Type B pancreatic cell (in vitro differentiated cells): ENCODE data around the gene BCL2A1. TPM values are rescaled to one million over a fixed set of nuclear protein-coding genes. Genes with fewer than 3 reads are reported as not detected.

Experiments
- DNase-seq: peaks from one replicate; pipeline ENCODE4 v3.0.0; 2021; ENCODE audit warnings: mixed read lengths; ENCODE audit not compliant: unreplicated experiment; ENCODE audit errors: extremely low spot score
- H3K27ac Mint-ChIP-seq: 2 replicates; pipeline ENCODE4 v1.8.0; 2021; ENCODE audit warnings: mild to moderate bottlenecking, mixed read lengths
- H3K27me3 Mint-ChIP-seq: 2 replicates; pipeline ENCODE4 v1.8.0; 2021; ENCODE audit warnings: mixed read lengths
- H3K36me3 Mint-ChIP-seq: 2 replicates; pipeline ENCODE4 v1.8.0; 2021; ENCODE audit warnings: mixed read lengths
- H3K4me1 Mint-ChIP-seq: one replicate; pipeline ENCODE4 v1.8.0; 2021; ENCODE audit warnings: mixed read lengths; ENCODE audit not compliant: unreplicated experiment
- H3K4me3 Mint-ChIP-seq: 2 replicates; pipeline ENCODE4 v1.8.0; 2021; ENCODE audit warnings: mild to moderate bottlenecking, mixed read lengths
- H3K9me3 Mint-ChIP-seq: 2 replicates; pipeline ENCODE4 v1.8.0; 2021; ENCODE audit warnings: mixed read lengths
- CTCF ChIP-seq: fragments of 200-600 bp; sonication (generic); conservative IDR thresholded peaks from 2 replicates; pipeline ENCODE4 v1.5.0; 2021; ENCODE audit warnings: antibody characterized with exemption, mild to moderate bottlenecking
- total RNA-seq: library from RNA; stranded (reverse); gene quantifications from 2 replicates; pipeline ENCODE4 v1.2.1, GENCODE V29; 2021; ENCODE audit warnings: low replicate concordance

Gene BCL2A1
- total RNA-seq, 1 donor from 2014 or later: not detected

- H3K4me3 Mint-ChIP-seq: peak overlapping the region; percentile 97
- no peak for TF ChIP-seq CTCF
- H3K9me3 Mint-ChIP-seq: peaks cover 9% of the 10 kb centered on the region
- peaks cover 13% of the 10 kb centered on the region for H3K4me1 Mint-ChIP-seq
- H3K27ac Mint-ChIP-seq: peak overlapping the region; percentile 98
- H3K36me3 Mint-ChIP-seq: peaks cover 42% of the 10 kb centered on the region
- no peaks in the 10 kb centered on the region for H3K27me3 Mint-ChIP-seq
- peak; percentile 75 for DNase-seq
Observed at GRCh38 chr15:79923079-79923514, 47.9 kb downstream of the BCL2A1 start.

- Mint-ChIP-seq H3K4me3 (peak overlapping the region; percentile 97), H3K4me1 (peaks cover 13% of the 10 kb centered on the region), H3K36me3 (peaks cover 47% of the 10 kb centered on the region), H3K27ac (peak overlapping the region; percentile 98), H3K9me3 (peaks cover 12% of the 10 kb centered on the region), H3K27me3 (no peaks in the 10 kb centered on the region)
- no peak for TF ChIP-seq CTCF
- no peak for DNase-seq
Observed at GRCh38 chr15:79922512-79923078, 48.4 kb downstream of the BCL2A1 start.

- TF ChIP-seq CTCF: no peak
- Mint-ChIP-seq H3K9me3 (peaks cover 13% of the 10 kb centered on the region), H3K27ac (no peak overlapping the region), H3K36me3 (peaks cover 67% of the 10 kb centered on the region), H3K4me1 (peaks cover 13% of the 10 kb centered on the region), H3K27me3 (no peaks in the 10 kb centered on the region), H3K4me3 (peak overlapping the region; percentile 37)
- DNase-seq: no peak
Observed at GRCh38 chr15:79919749-79920511, 51.1 kb downstream of the BCL2A1 start.

- Mint-ChIP-seq H3K27ac (no peak overlapping the region), H3K4me3 (peak overlapping the region; percentile 37), H3K27me3 (no peaks in the 10 kb centered on the region), H3K36me3 (peaks cover 72% of the 10 kb centered on the region), H3K4me1 (peaks cover 13% of the 10 kb centered on the region), H3K9me3 (peaks cover 17% of the 10 kb centered on the region)
- TF ChIP-seq CTCF: no peak
- no peak for DNase-seq
Observed at GRCh38 chr15:79919090-79919748, 51.8 kb downstream of the BCL2A1 start.

- H3K4me1 Mint-ChIP-seq: peaks cover 10% of the 10 kb centered on the region
- DNase-seq: no peak
- H3K36me3 Mint-ChIP-seq: peaks cover 76% of the 10 kb centered on the region
- no peak overlapping the region for H3K27ac Mint-ChIP-seq
- H3K27me3 Mint-ChIP-seq: no peaks in the 10 kb centered on the region
- TF ChIP-seq CTCF: no peak
- H3K9me3 Mint-ChIP-seq: peaks cover 17% of the 10 kb centered on the region
- H3K4me3 Mint-ChIP-seq: no peak overlapping the region
Observed at GRCh38 chr15:79918278-79918677, 52.7 kb downstream of the BCL2A1 start.
